ENCODE measurements around the gene TMEM203.

DNA sequence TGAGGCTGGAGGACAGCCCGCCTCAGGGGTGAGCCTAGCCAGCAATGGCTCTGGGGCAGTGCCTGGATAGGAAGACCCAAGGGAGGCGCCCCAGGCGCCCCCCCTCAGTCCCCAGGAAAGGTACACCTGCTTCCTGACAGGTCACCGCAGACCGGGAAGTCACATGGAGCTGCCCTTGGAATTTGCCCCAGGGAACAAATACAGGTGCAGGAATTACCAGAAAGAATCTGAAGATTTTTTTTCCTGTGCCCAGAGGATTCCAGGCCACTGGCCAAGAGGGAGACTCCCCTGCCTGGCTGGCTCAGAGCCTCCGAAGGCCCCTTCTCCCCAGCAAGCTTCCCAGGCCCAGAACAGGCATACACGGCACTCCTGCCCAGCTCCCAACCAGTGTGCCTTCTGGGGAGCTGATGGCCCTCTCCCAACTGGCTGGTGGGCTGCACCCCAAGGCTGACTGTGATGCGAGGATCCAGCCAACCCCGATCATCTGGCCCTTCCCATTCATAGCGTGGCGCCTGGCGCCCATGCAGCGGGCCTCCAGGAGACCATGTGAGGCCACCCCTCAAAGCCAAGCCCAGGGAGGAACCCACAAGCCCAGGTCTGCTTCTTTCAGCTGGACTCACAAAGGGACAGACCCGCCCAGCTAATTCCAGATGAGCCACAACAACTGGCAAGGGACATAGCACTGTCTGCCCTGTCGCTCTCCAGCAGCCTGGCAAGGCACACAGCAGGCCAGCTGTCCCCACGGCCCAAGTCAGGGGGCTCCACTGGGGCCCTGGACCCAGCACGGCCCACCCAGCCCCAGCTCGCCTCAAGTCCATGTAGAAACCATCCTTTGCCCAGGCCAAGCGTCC, 7.2 kb downstream of the TMEM203 start:
- TF ChIP-seq POLR2A (IDR thresholded peaks at IDR 0.05; ENCODE audit: low read depth) (no peak), CTCF (IDR thresholded peaks at IDR 0.05) (no peak)

Data from esophagus muscularis mucosa (tissue), 3 donors.